Nephron (organoid): ENCODE results near the gene BRMS1.

Experiments
- H3K27ac Mint-ChIP-seq, 3 experiments: 2 replicates each; pipeline ENCODE4 v1.8.0; 2020; ENCODE audit warnings: mixed read lengths in 3 of 3, mild to moderate bottlenecking in 2 of 3, moderate library complexity in 1 of 3
- H3K27me3 Mint-ChIP-seq: 2 replicates; pipeline ENCODE4 v1.8.0; 2021; ENCODE audit warnings: low read depth, mild to moderate bottlenecking, moderate library complexity, mixed read lengths
- H3K36me3 Mint-ChIP-seq: 2 replicates; pipeline ENCODE4 v1.8.0; 2020; ENCODE audit warnings: low read depth, mixed read lengths
- H3K4me1 Mint-ChIP-seq: 2 replicates; pipeline ENCODE4 v1.8.0; 2020; ENCODE audit warnings: mixed read lengths
- H3K4me3 Mint-ChIP-seq, 3 experiments: 2 replicates each; pipeline ENCODE4 v1.8.0; 2020; ENCODE audit warnings: mild to moderate bottlenecking in 3 of 3, mixed read lengths in 3 of 3, moderate library complexity in 2 of 3
- H3K9me3 Mint-ChIP-seq: 2 replicates; pipeline ENCODE4 v1.8.0; 2020; ENCODE audit warnings: mixed read lengths
- TF ChIP-seq, protein P1 (sequence below), 3 experiments: fragments of 200-600 bp; sonication (generic); IDR thresholded peaks; one replicate each; pipeline ENCODE4 v1.5.0; 2021; ENCODE audit warnings: antibody characterized with exemption in 3 of 3; ENCODE audit not compliant: unreplicated experiment in 3 of 3

The BRMS1 gene

DNA sequence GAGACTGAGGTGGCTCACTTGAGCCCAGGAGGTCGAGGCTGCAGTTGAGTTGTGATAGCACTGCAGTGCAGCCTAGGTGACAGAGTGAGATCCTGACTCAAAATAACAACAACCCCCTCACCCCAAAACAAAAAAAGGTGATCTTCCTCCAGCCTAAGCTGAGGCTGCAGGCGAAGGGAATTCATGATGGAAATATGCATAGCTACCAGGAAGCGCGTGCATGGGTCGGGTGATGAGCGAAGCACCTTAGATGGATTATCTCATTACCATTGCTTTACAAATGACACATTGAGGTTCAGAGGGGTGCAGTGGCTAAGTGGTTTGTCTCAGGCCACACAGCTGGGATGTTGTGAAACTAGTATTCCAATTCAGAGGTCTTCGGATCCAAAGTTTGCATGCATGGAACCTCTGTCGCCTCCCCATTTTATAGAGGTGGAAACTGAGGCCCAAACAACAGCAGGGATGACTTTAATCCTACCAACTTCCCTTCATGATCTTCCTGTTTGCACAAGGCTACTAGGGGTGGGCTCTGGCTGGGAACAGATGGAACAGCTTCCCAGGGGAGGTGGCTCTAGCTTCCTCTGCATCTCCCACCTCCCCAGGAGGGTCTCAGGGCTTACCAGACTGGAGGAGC, 22.1 kb upstream of the BRMS1 start:
- H3K36me3 Mint-ChIP-seq = peaks cover 14% of the 10 kb centered on the region
- peaks cover 11% of the 10 kb centered on the region for H3K4me1 Mint-ChIP-seq
- TF ChIP-seq, protein P1, sequence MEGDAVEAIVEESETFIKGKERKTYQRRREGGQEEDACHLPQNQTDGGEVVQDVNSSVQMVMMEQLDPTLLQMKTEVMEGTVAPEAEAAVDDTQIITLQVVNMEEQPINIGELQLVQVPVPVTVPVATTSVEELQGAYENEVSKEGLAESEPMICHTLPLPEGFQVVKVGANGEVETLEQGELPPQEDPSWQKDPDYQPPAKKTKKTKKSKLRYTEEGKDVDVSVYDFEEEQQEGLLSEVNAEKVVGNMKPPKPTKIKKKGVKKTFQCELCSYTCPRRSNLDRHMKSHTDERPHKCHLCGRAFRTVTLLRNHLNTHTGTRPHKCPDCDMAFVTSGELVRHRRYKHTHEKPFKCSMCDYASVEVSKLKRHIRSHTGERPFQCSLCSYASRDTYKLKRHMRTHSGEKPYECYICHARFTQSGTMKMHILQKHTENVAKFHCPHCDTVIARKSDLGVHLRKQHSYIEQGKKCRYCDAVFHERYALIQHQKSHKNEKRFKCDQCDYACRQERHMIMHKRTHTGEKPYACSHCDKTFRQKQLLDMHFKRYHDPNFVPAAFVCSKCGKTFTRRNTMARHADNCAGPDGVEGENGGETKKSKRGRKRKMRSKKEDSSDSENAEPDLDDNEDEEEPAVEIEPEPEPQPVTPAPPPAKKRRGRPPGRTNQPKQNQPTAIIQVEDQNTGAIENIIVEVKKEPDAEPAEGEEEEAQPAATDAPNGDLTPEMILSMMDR (IDR thresholded peaks at IDR 0.05; ENCODE audit: unreplicated experiment in 3 of 3) = no peak
- H3K4me3 Mint-ChIP-seq = no peak overlapping the region
- no peaks in the 10 kb centered on the region for H3K9me3 Mint-ChIP-seq
- no peaks in the 10 kb centered on the region for H3K27me3 Mint-ChIP-seq
- H3K27ac Mint-ChIP-seq = no peak overlapping the region

DNA sequence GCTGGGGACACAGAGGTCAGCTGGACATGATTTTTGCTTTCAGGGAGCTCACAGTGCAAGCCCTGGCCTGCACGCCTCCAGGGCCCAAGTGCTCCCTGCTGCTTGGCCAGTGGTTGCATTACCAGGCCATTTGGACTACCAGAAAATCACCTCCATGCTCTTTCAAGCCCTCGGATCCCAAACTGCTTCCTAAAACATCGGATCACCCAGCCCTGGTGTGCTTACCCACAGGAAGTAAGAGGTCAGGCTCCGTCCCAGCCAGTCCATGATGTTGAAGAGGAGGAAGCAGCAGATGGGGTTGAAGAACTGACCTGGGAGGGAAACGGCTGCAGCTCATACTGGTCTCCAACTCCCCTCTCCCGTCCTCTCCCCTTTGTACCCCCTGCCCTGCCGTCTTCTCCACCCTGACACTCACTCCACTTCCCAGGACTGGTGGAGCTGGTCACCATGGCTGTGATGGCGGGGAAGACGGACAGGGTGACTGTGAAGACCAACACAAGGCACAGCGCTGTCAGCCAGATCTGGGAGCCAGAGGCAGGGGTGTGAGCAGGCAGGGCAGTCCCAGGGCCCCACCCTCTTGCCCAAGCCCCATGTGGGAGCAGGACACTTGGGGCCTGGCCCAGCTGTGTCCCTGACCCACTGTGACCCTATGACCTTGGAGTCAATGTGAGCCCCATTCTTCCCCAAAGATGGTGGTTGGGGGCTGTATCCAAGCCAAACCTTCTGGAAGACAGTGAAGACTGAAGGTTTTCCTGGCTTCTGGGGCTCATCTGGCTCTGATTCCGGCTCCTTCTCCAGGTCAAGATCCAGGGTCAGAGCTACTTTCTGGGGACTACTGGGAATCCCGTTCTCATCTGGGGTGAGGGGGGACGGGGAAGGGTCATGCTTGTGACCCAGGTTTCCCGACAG, 21.1 kb upstream of the BRMS1 start:
- no peaks in the 10 kb centered on the region for H3K27me3 Mint-ChIP-seq
- H3K27ac Mint-ChIP-seq = no peak overlapping the region
- no peak overlapping the region for H3K4me3 Mint-ChIP-seq
- TF ChIP-seq, protein P1 (IDR thresholded peaks at IDR 0.05; ENCODE audit: unreplicated experiment in 3 of 3) = no peak
- peaks cover 19% of the 10 kb centered on the region for H3K36me3 Mint-ChIP-seq
- no peaks in the 10 kb centered on the region for H3K9me3 Mint-ChIP-seq
- peaks cover 16% of the 10 kb centered on the region for H3K4me1 Mint-ChIP-seq

DNA sequence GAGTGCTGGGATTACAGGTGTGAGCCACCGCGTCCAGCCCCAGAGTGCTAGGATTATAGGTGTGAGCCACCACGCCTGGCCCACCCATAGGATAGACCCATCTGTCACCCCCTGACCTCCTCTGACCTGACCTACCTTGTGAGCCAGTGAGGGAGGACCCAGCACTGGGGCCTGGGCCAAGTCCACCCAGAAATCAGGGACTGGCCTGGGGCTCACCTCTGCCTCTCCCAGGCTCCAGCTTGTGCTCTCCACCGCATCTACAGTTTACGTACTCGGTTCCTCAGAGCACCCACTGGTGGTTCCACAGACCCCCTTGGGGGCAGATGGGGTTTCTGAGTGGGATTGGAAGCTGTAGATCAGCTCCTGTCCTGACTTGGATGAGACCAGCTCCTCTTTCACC, 20.3 kb upstream of the BRMS1 start:
- TF ChIP-seq, protein P1 (IDR thresholded peaks at IDR 0.05; ENCODE audit: unreplicated experiment in 3 of 3) = no peak
- H3K36me3 Mint-ChIP-seq = peaks cover 18% of the 10 kb centered on the region
- no peaks in the 10 kb centered on the region for H3K9me3 Mint-ChIP-seq
- H3K4me3 Mint-ChIP-seq = no peak overlapping the region
- peaks cover 13% of the 10 kb centered on the region for H3K4me1 Mint-ChIP-seq
- H3K27me3 Mint-ChIP-seq = no peaks in the 10 kb centered on the region
- no peak overlapping the region for H3K27ac Mint-ChIP-seq

DNA sequence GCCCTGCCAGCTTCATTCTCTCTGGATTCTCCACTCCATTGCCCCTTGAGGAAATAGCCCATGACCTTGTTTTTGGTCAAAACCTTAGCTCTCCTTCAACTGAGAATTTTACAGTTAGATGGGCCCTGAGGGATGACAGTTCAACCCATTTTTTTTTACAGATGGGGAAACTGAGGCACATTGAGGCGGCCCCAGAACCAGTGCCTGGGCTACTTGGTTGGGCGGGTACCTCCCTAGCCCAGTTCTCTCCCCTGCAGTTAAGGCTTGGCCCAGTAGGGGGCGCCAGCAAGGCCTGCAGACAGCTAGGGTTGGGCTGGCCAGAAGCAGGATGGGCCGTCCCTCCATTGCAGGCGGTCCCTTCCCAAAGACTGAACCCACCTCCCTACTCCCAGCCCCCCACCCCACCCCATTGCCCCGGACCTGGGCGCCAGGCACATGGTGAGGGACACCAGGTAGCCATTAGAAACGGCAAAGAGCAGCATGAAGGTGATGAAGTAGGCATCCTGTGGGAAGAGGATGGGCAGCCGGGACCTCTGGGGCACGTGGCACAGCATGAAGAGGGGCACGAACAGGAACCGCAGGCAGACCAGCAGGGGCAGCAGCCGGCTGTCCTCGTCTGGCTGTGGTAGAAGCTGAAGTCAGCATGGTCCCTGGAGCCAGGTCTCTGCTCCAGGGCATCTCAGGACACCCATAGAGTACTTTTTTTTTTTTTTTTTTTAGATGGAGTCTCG, 19.1 kb upstream of the BRMS1 start:
- Mint-ChIP-seq H3K4me3 (no peak overlapping the region), H3K36me3 (peaks cover 14% of the 10 kb centered on the region), H3K9me3 (no peaks in the 10 kb centered on the region), H3K4me1 (peaks cover 5% of the 10 kb centered on the region), H3K27me3 (no peaks in the 10 kb centered on the region), H3K27ac (no peak overlapping the region)
- TF ChIP-seq, protein P1 (IDR thresholded peaks at IDR 0.05; ENCODE audit: unreplicated experiment in 3 of 3) = peak; percentile 49 to 62 (median 57)

DNA sequence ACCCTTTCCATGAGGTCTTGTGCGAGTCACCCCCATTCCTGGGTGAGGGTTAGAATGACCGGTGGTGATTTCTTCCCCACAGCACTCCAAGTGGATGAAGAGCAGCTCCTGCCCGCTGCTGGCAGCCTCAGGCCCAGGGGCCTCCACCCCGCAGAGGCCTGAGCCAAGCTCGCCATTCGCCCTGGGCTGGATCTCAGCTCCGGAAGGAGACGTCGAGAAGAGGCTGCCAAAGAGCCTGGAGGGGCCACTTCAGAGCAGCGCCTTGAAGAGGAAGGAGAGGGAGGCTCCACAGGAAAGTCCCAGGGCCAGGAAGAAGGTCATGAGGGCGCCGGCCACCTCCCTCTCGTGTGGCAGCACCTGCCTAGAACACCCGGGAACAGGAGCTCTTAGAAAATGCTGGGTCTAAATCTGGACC, 18.3 kb upstream of the BRMS1 start:
- Mint-ChIP-seq H3K27me3 (no peaks in the 10 kb centered on the region), H3K4me1 (peaks cover 5% of the 10 kb centered on the region), H3K36me3 (peaks cover 17% of the 10 kb centered on the region), H3K27ac (no peak overlapping the region), H3K9me3 (no peaks in the 10 kb centered on the region), H3K4me3 (no peak overlapping the region)
- TF ChIP-seq, protein P1 (IDR thresholded peaks at IDR 0.05; ENCODE audit: unreplicated experiment in 3 of 3) = no peak
